HFFc6 (cell line): ENCODE data around the gene SLCO3A1. TPM values are rescaled to one million over a fixed set of nuclear protein-coding genes. Genes with fewer than 3 reads are reported as not detected.

ENCODE experiments used
- DNase-seq: peaks from one replicate; pipeline ENCODE4 v3.0.0-alpha.2; 2018
- H3K27ac Mint-ChIP-seq: 2 replicates; pipeline ENCODE4 v1.8.0; 2020; ENCODE audit warnings: mild to moderate bottlenecking, mixed read lengths
- H3K27me3 Mint-ChIP-seq: 2 replicates; pipeline ENCODE4 v1.8.0; 2021; ENCODE audit warnings: mild to moderate bottlenecking, moderate library complexity, mixed read lengths; ENCODE audit not compliant: insufficient read depth
- H3K36me3 Mint-ChIP-seq: 2 replicates; pipeline ENCODE4 v1.8.0; 2021; ENCODE audit warnings: low read depth, mixed read lengths
- H3K4me1 Mint-ChIP-seq: 2 replicates; pipeline ENCODE4 v1.8.0; 2020; ENCODE audit warnings: low read depth, mixed read lengths
- H3K4me3 Mint-ChIP-seq: 2 replicates; pipeline ENCODE4 v1.8.0; 2020; ENCODE audit warnings: mild to moderate bottlenecking, moderate library complexity, mixed read lengths
- H3K9me3 Mint-ChIP-seq: 2 replicates; pipeline ENCODE4 v1.8.0; 2020; ENCODE audit warnings: mild to moderate bottlenecking, mixed read lengths
- CTCF ChIP-seq: fragments of 200-600 bp; sonication (generic); IDR thresholded peaks from 2 replicates; pipeline ENCODE4 v1.5.0; 2021; ENCODE audit warnings: antibody characterized with exemption, mild to moderate bottlenecking
- total RNA-seq, 6 experiments: library from RNA; stranded (reverse); fragmentation: NEBNext Ultra II Directional; extraction: Animal tissue kit (Norgen Biotek cat#: 25700); gene quantifications; 2 replicates in 1 of 6; 3 replicates in 5 of 6; pipeline ENCODE4 v1.2.3, GENCODE V29; 2021

Gene SLCO3A1
- total RNA-seq, 6 experiments from 2014 or later, result 5.7 to 19.4 (median 14.4) TPM

- no peak for DNase-seq
- Mint-ChIP-seq H3K27me3 (peaks cover 6% of the 10 kb centered on the region; the same call in 1 of the 2 replicates), H3K27ac (no peak overlapping the region), H3K4me1 (peaks cover 11% of the 10 kb centered on the region), H3K9me3 (no peaks in the 10 kb centered on the region), H3K36me3 (no peaks in the 10 kb centered on the region), H3K4me3 (no peak overlapping the region)
- peak; percentile 60 for TF ChIP-seq CTCF
Measured at GRCh38 chr15:92079047-92079446, 225.5 kb downstream of the SLCO3A1 start.

GRCh38 chr15:92079647-92080255, 226.2 kb downstream of the SLCO3A1 start:
- no peaks in the 10 kb centered on the region for H3K9me3 Mint-ChIP-seq
- no peak overlapping the region for H3K27ac Mint-ChIP-seq
- no peak overlapping the region for H3K4me3 Mint-ChIP-seq
- DNase-seq, result no peak
- no peak for TF ChIP-seq CTCF
- H3K27me3 Mint-ChIP-seq, result peaks cover 3% of the 10 kb centered on the region; the same call in 1 of the 2 replicates
- H3K36me3 Mint-ChIP-seq, result no peaks in the 10 kb centered on the region
- H3K4me1 Mint-ChIP-seq, result peaks cover 4% of the 10 kb centered on the region; the same call in 1 of the 2 replicates

GRCh38 chr15:92082006-92082843, 228.7 kb downstream of the SLCO3A1 start:
- peak; percentile 89 for TF ChIP-seq CTCF
- H3K4me1 Mint-ChIP-seq, result no peaks in the 10 kb centered on the region
- DNase-seq, result peak; percentile 39
- peaks cover 3% of the 10 kb centered on the region; the same call in 1 of the 2 replicates for H3K27me3 Mint-ChIP-seq
- no peaks in the 10 kb centered on the region for H3K36me3 Mint-ChIP-seq
- no peak overlapping the region for H3K4me3 Mint-ChIP-seq
- no peaks in the 10 kb centered on the region for H3K9me3 Mint-ChIP-seq
- H3K27ac Mint-ChIP-seq, result no peak overlapping the region

GRCh38 chr15:92083190-92083589, 229.7 kb downstream of the SLCO3A1 start:
- no peaks in the 10 kb centered on the region for H3K4me1 Mint-ChIP-seq
- no peaks in the 10 kb centered on the region for H3K36me3 Mint-ChIP-seq
- no peaks in the 10 kb centered on the region for H3K9me3 Mint-ChIP-seq
- H3K27ac Mint-ChIP-seq, result no peak overlapping the region
- no peak for TF ChIP-seq CTCF
- no peak for DNase-seq
- H3K4me3 Mint-ChIP-seq, result no peak overlapping the region
- peaks cover 3% of the 10 kb centered on the region; the same call in 1 of the 2 replicates for H3K27me3 Mint-ChIP-seq

GRCh38 chr15:92087211-92087610, 233.7 kb downstream of the SLCO3A1 start:
- Mint-ChIP-seq H3K27me3 (no peaks in the 10 kb centered on the region; the same call in 1 of the 2 replicates), H3K4me3 (no peak overlapping the region), H3K27ac (no peak overlapping the region), H3K36me3 (no peaks in the 10 kb centered on the region), H3K9me3 (no peaks in the 10 kb centered on the region), H3K4me1 (peaks cover 3% of the 10 kb centered on the region)
- TF ChIP-seq CTCF, result no peak
- no peak for DNase-seq
